HepG2 (cell line): Measurements from ENCODE around the gene C2. TPM values are rescaled to one million over a fixed set of nuclear protein-coding genes. Genes with fewer than 3 reads are reported as not detected.

Experiments used
- ATRX ChIP-seq: sonication (generic); formaldehyde crosslinking; IDR thresholded peaks from 2 replicates; pipeline ENCODE4 v1.4.0; 2020; ENCODE audit warnings: missing genetic modification reagents, borderline replicate concordance
- CCDC6 ChIP-seq: sonication (generic); formaldehyde crosslinking; IDR thresholded peaks from 2 replicates; pipeline ENCODE4 v1.8.1; 2022; ENCODE audit warnings: mild to moderate bottlenecking, missing genetic modification reagents, moderate library complexity
- FOXC1 ChIP-seq: sonication (generic); formaldehyde crosslinking; IDR thresholded peaks from 2 replicates; pipeline ENCODE4 v1.8.0; 2022; ENCODE audit warnings: mild to moderate bottlenecking, missing genetic modification reagents, borderline replicate concordance
- FUBP1 ChIP-seq: sonication (generic); formaldehyde crosslinking; IDR thresholded peaks from 2 replicates; pipeline ENCODE4 v1.5.1; 2020; ENCODE audit warnings: missing genetic modification reagents, mild to moderate bottlenecking, borderline replicate concordance
- GMEB1 ChIP-seq: sonication (generic); formaldehyde crosslinking; IDR thresholded peaks from 2 replicates; pipeline ENCODE4 v1.5.1; 2020; ENCODE audit warnings: missing genetic modification reagents, mild to moderate bottlenecking, borderline replicate concordance
- HNRNPL ChIP-seq: fragments of 200-400 bp; formaldehyde crosslinking; IDR thresholded peaks from 2 replicates; pipeline ENCODE4 v1.6.1; 2017; ENCODE audit warnings: mild to moderate bottlenecking, low read depth, low read length
- HNRNPUL1 ChIP-seq: fragments of 200-400 bp; formaldehyde crosslinking; IDR thresholded peaks from 2 replicates; pipeline ENCODE4 v1.6.1; 2017; ENCODE audit warnings: low read depth, mild to moderate bottlenecking, low read length, moderate library complexity
- HOXA3 ChIP-seq: sonication (generic); formaldehyde crosslinking; IDR thresholded peaks from 2 replicates; pipeline ENCODE4 v1.5.0; 2020; ENCODE audit warnings: missing genetic modification reagents
- NFAT5 ChIP-seq: sonication (generic); formaldehyde crosslinking; IDR thresholded peaks from 2 replicates; pipeline ENCODE4 v1.4.0; 2020; ENCODE audit warnings: missing genetic modification reagents
- SPEN ChIP-seq: sonication (generic); formaldehyde crosslinking; IDR thresholded peaks from 2 replicates; pipeline ENCODE4 v1.5.1; 2020; ENCODE audit warnings: low read depth, mild to moderate bottlenecking, missing genetic modification reagents
- ZNF678 ChIP-seq: sonication (generic); formaldehyde crosslinking; IDR thresholded peaks from 2 replicates; pipeline ENCODE4 v1.4.0; 2020; ENCODE audit warnings: mild to moderate bottlenecking, missing genetic modification reagents
- polyA plus RNA-seq, 8 experiments: library from polyadenylated mRNA; depleted of rRNA in 3 of 8; stranded (reverse) in 7 of 8; unstranded in 1 of 8; fragments of >200 nt; fragmentation: Illumina TruSeq in 4 of 8; extraction: Trizol in 4 of 8; gene quantifications; 2 replicates each; pipeline versions ENCODE4 v1.2.1 to v1.2.3, GENCODE V29; 2011 to 2016; ENCODE audit warnings: low read depth in 4 of 8, missing spikeins in 1 of 8, mixed read lengths in 1 of 8; ENCODE audit not compliant: insufficient read depth in 1 of 8
- total RNA-seq, 5 experiments: library from RNA; depleted of rRNA; stranded (reverse); fragments of >200 nt; fragmentation: Illumina TruSeq; extraction: Trizol; gene quantifications; 2 replicates each; pipeline ENCODE4 v1.2.3, GENCODE V29; 2016; ENCODE audit warnings: low read depth in 1 of 5
- TF ChIP-seq, protein P1 (sequence below): sonication (generic); formaldehyde crosslinking; IDR thresholded peaks from 2 replicates; pipeline ENCODE4 v1.4.0; 2020; ENCODE audit warnings: mild to moderate bottlenecking, missing genetic modification reagents
- TF ChIP-seq, protein P2 (sequence below): sonication (generic); formaldehyde crosslinking; IDR thresholded peaks from 2 replicates; pipeline ENCODE4 v1.4.0; 2020; ENCODE audit warnings: mild to moderate bottlenecking, missing genetic modification reagents

Gene C2
- total and polyA plus RNA-seq, 2 of the 13 experiments (the other 11 are each of a cell fraction or from before 2014, with no cell fraction given), result 165 to 307 TPM

DNA sequence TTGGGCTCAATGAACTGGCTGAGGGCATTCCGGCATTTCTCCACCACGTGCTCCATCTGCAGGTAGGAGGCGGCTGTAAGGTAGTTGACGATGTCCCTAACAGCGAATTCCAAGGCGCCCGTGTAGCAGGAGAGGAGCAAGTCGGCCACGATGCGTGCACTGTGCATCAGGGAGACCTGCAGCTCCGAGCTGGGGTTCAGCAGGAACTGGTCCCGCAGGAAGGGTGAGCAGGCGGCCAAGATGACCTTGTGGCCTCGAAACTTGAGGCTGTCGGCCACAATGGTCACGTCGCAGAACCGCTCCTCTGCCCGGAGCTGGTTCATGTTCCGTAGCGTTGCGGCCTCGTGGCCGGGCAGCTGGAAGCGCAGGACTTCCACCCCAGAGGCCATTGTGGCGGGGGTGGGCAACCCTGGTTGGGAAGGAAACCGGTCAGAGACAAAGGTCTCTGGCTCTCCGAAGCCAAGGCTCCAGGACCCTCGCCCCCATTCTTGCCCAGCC, 26.6 kb upstream of the C2 start (continued):
- TF ChIP-seq FUBP1 (CRISPR knock-in tag) (no peak), HOXA3 (CRISPR knock-in tag) (peak; percentile 75), CCDC6 (CRISPR knock-in tag) (no peak), GMEB1 (CRISPR knock-in tag) (no peak), HNRNPL (0 out of 2 replicates have a peak, but pooled peaks have one; percentile 53), HNRNPUL1 (no peak), ZNF678 (no peak), NFAT5 (CRISPR knock-in tag) (no peak), FOXC1 (peak; percentile 81; the same call in 1 of the 2 replicates), ATRX (no peak), SPEN (CRISPR knock-in tag) (peak; percentile 46; the same call in 1 of the 2 replicates)
- TF ChIP-seq, protein P1, sequence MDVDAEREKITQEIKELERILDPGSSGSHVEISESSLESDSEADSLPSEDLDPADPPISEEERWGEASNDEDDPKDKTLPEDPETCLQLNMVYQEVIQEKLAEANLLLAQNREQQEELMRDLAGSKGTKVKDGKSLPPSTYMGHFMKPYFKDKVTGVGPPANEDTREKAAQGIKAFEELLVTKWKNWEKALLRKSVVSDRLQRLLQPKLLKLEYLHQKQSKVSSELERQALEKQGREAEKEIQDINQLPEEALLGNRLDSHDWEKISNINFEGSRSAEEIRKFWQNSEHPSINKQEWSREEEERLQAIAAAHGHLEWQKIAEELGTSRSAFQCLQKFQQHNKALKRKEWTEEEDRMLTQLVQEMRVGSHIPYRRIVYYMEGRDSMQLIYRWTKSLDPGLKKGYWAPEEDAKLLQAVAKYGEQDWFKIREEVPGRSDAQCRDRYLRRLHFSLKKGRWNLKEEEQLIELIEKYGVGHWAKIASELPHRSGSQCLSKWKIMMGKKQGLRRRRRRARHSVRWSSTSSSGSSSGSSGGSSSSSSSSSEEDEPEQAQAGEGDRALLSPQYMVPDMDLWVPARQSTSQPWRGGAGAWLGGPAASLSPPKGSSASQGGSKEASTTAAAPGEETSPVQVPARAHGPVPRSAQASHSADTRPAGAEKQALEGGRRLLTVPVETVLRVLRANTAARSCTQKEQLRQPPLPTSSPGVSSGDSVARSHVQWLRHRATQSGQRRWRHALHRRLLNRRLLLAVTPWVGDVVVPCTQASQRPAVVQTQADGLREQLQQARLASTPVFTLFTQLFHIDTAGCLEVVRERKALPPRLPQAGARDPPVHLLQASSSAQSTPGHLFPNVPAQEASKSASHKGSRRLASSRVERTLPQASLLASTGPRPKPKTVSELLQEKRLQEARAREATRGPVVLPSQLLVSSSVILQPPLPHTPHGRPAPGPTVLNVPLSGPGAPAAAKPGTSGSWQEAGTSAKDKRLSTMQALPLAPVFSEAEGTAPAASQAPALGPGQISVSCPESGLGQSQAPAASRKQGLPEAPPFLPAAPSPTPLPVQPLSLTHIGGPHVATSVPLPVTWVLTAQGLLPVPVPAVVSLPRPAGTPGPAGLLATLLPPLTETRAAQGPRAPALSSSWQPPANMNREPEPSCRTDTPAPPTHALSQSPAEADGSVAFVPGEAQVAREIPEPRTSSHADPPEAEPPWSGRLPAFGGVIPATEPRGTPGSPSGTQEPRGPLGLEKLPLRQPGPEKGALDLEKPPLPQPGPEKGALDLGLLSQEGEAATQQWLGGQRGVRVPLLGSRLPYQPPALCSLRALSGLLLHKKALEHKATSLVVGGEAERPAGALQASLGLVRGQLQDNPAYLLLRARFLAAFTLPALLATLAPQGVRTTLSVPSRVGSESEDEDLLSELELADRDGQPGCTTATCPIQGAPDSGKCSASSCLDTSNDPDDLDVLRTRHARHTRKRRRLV, result no peak; the same call in 1 of the 2 replicates
- TF ChIP-seq, protein P2, sequence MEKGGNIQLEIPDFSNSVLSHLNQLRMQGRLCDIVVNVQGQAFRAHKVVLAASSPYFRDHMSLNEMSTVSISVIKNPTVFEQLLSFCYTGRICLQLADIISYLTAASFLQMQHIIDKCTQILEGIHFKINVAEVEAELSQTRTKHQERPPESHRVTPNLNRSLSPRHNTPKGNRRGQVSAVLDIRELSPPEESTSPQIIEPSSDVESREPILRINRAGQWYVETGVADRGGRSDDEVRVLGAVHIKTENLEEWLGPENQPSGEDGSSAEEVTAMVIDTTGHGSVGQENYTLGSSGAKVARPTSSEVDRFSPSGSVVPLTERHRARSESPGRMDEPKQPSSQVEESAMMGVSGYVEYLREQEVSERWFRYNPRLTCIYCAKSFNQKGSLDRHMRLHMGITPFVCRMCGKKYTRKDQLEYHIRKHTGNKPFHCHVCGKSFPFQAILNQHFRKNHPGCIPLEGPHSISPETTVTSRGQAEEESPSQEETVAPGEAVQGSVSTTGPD, result no peak
